ENCODE data around the gene USP7. TPM values are rescaled to one million over a fixed set of nuclear protein-coding genes. Genes with fewer than 3 reads are reported as not detected.
"Not testable (repeated sequence)": the region's sequence is repeated elsewhere in the genome, so short reads cannot be mapped to it uniquely, and the experiment has no call there.

USP7 gene
- total RNA-seq, 2 donors from 2014 or later = 42.2 to 57.4 TPM

DNA sequence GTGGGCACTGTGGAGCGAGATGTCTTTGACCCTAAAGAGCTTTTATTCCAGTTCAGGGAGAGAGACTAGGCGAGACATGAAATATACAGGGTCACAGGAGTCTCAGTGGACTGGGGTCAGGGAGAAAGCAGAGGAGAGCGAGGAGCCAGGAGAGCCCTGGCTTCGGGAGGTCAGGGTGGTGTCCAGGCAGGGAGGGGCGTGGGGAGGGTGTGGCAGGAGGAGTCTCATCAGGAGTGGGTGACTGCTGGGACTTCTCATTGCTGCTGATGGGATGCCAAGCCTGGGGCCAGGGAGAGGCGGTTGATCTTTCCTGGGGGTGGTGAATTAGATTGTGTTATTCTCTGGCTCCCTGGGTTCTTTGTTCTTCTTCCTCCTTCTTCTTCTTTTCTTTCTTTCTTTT is 22.4 kb upstream of the USP7 start:
- H3K27ac ChIP-seq = no peak overlapping the region
- no peak for DNase-seq (ENCODE audit: low spot score)

DNA sequence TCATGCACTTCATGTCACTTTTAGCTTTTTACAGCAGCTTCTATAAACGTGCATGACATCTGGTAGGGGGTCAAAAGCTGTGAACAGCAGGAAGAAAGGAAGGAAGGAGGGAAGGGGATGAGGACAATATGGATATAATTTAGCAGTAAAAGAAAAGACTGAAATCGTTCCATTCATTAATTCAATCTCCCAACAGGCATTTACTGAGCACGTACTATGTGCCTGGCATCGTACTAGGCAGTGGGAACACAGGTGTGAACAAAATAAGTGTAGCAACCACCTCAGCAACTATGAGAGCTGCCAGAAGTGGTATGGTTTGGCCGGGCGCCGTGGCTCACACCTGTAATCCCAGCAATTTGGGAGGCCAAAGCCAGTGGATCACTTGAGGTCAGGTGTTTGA is 19.1 kb upstream of the USP7 start:
- Histone ChIP-seq H3K4me3 (no peak overlapping the region), H3K27me3 (no peaks in the 10 kb centered on the region), H3K27ac (no peak overlapping the region), H3K36me3 (no peaks in the 10 kb centered on the region), H3K9me3 (no peaks in the 10 kb centered on the region), H3K4me1 (no peaks in the 10 kb centered on the region)
- no peak for DNase-seq (ENCODE audit: low spot score)
- TF ChIP-seq, protein P1, sequence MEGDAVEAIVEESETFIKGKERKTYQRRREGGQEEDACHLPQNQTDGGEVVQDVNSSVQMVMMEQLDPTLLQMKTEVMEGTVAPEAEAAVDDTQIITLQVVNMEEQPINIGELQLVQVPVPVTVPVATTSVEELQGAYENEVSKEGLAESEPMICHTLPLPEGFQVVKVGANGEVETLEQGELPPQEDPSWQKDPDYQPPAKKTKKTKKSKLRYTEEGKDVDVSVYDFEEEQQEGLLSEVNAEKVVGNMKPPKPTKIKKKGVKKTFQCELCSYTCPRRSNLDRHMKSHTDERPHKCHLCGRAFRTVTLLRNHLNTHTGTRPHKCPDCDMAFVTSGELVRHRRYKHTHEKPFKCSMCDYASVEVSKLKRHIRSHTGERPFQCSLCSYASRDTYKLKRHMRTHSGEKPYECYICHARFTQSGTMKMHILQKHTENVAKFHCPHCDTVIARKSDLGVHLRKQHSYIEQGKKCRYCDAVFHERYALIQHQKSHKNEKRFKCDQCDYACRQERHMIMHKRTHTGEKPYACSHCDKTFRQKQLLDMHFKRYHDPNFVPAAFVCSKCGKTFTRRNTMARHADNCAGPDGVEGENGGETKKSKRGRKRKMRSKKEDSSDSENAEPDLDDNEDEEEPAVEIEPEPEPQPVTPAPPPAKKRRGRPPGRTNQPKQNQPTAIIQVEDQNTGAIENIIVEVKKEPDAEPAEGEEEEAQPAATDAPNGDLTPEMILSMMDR (IDR thresholded peaks at IDR 0.05) = no peak

More for the DNA sequence above, 22.4 kb upstream of the USP7 start:
- no peaks in the 10 kb centered on the region for H3K9me3 ChIP-seq
- H3K4me3 ChIP-seq = no peak overlapping the region
- H3K36me3 ChIP-seq = no peaks in the 10 kb centered on the region
- TF ChIP-seq, protein P1 (IDR thresholded peaks at IDR 0.05) = no peak
- no peaks in the 10 kb centered on the region for H3K27me3 ChIP-seq
- no peaks in the 10 kb centered on the region for H3K4me1 ChIP-seq

DNA sequence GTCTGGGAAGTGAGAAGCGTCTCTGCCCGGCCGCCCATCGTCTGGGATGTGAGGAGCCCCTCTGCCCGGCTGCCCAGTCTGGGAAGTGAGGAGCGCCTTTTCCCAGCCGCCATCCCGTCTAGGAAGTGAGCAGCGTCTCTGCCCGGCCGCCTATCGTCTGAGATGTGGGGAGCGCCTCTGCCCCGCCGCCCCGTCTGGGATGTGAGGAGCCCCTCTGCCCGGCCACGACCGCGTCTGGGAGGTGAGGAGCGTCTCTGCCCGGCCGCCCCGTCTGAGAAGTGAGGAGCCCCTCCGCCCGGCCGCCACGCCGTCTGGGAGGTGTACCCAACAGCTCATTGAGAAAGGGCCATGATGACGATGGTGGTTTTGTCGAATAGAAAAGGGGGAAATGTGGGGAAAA is 18.2 kb upstream of the USP7 start:
- H3K27me3 ChIP-seq; H3K4me3 ChIP-seq; H3K36me3 ChIP-seq; H3K4me1 ChIP-seq; H3K9me3 ChIP-seq; H3K27ac ChIP-seq; DNase-seq (ENCODE audit: low spot score): not testable (repeated sequence)

DNA sequence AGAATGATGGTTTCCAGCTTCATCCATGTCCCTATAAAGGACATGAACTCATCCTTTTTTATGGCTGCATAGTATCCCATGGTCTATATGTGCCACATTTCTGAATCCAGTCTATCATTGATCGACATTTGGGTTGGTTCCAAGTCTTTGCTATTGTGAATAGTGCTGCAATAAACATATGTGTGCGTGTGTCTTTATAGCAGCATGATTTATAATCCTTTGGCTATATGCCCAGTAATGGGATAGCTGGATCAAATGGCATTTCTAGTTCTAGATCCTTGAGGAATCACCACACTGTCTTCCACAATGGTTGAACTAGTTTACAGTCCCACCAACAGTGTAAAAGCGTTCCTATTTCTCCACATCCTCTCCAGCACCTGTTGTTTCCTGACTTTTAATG is 12.5 kb upstream of the USP7 start:
- H3K27ac ChIP-seq; H3K9me3 ChIP-seq; DNase-seq (ENCODE audit: low spot score); H3K4me3 ChIP-seq; H3K36me3 ChIP-seq; H3K27me3 ChIP-seq; H3K4me1 ChIP-seq: not testable (repeated sequence)

DNA sequence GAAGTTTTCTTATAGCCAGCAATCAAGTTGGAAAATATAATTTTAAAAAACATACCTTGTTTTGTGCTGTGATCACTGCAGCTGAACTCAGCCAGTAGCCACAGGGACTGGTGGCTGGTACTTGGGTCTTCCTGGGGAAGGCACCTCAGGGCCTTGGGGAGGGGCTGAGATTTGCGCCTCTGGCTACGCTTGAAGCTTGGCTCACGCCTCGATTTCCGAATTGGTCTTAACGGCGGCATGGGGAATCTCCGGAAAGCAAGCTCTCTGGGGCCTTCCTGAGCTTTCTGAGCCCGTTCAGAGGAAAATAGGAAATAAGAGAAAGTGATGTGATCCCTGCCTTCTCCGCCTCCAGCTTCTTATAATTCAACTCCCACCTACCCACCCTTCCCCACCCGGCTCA is 11.3 kb upstream of the USP7 start:
- Histone ChIP-seq H3K27ac (no peak overlapping the region), H3K36me3 (no peaks in the 10 kb centered on the region), H3K4me1 (no peaks in the 10 kb centered on the region), H3K4me3 (no peak overlapping the region), H3K27me3 (no peaks in the 10 kb centered on the region), H3K9me3 (no peaks in the 10 kb centered on the region)
- DNase-seq (ENCODE audit: low spot score) = no peak
- TF ChIP-seq, protein P1 (IDR thresholded peaks at IDR 0.05) = no peak

DNA sequence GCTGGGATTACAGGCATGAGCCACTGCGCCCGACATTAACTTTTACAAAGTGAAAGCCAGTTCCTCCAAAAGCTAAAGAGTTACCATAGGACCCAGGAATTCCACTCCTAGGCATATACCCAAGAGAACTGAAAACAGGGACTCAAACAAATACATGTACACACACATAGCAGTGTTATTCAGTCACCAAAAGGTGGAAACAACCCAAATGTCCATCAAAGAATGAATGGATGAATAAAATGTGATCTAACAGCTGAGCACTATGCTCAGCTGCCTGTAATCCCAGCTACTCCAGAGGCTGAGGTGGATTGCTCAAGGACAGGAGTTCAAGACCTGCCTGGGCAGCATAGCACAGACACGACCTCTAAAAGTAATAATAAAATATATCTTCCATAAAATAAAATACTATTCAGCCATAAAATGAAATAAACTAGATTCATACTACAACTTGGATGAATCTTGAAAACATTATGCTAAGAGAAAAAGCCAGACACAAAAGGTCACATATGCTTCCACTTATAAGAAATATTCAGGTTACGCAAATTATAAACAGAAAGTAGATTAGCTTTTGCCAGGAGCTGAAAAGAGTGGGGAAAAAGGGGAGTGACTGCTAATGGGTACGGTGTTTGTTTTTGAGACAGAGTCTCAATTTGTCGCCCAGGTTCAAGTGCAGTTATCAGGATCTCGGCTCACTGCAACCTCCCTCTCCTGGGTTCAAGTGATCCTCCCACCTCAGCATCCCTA is 9.3 kb upstream of the USP7 start:
- Histone ChIP-seq H3K9me3 (no peaks in the 10 kb centered on the region), H3K4me3 (no peak overlapping the region), H3K27me3 (no peaks in the 10 kb centered on the region), H3K36me3 (no peaks in the 10 kb centered on the region), H3K27ac (no peak overlapping the region), H3K4me1 (no peaks in the 10 kb centered on the region)
- TF ChIP-seq, protein P1 (IDR thresholded peaks at IDR 0.05) = no peak
- no peak for DNase-seq (ENCODE audit: low spot score)

DNA sequence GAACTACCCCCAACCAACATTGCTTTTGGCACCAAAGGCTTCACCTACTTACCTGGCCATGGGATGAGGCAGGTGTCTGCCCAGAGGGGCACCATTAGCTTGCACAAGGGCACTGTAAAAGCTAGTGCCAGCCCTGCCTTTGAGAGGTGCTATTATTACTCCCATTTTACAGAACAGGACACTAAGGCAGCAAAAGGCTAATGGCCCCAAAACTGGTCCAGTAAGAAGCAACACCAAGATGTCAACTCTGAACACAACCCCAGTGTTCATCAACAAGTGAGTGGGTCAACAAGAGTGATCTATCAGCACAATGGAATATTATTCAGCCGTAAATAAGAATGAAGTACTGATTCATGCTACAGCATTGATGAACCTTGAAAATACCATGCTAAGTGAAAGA is 7.7 kb upstream of the USP7 start:
- no peaks in the 10 kb centered on the region for H3K9me3 ChIP-seq
- H3K4me1 ChIP-seq = no peaks in the 10 kb centered on the region
- TF ChIP-seq, protein P1 (IDR thresholded peaks at IDR 0.05) = no peak
- no peak overlapping the region for H3K27ac ChIP-seq
- no peaks in the 10 kb centered on the region for H3K36me3 ChIP-seq
- no peaks in the 10 kb centered on the region for H3K27me3 ChIP-seq
- no peak for DNase-seq (ENCODE audit: low spot score)
- H3K4me3 ChIP-seq = no peak overlapping the region

DNA sequence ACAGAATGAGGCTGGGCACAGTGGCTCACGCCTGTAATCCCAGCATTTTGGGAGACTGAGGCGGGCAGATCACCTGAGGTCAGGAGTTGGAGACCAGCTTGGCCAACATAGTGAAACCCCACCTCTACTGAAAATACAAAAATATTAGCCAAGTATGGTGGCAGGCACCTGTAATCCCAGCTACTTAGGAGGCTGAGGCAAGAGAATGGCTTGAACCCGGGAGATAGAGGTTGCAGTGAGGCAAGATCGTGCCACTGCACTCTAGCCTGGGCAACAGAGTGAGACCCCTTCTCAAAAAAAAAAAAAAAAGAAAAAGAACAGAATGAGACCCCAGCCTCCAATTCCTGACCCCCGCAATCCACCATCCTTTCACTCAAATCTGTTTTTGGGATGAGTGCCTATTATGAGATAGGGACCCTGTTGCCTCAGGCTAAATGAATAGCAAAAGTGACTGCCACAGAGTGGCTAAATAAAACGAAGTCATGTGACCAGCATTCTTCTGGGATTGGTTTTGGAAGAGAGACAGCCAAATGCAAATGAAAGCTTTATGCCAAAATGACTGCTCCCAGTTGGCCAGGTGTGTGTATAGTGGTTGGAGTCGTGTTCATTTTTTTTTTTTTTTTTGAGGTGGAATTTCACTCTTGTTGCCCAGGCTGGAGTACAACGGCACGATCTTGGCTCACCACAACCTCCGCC is 5.6 kb upstream of the USP7 start:
- H3K27ac ChIP-seq; DNase-seq (ENCODE audit: low spot score); H3K4me1 ChIP-seq; H3K4me3 ChIP-seq; H3K9me3 ChIP-seq; H3K27me3 ChIP-seq; H3K36me3 ChIP-seq: not testable (repeated sequence)

DNA sequence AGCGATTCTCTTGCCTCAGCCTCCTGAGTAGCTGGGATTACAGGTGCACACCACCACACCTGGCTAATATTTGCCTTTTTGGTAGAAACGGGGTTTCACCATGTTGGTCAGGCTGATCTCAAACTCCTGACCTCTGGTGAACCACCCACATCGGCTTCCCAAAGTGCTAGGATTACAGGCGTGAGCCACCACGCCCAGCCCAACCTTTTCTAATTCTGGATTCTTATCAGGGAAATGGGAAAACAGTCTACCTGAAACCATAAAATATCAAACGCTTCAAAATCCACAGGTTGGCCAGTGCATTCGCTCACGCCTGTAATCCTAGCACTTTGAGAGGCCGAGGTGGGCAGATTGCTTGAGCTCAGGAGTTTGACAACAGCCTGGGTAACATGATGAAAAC is 4.3 kb upstream of the USP7 start:
- H3K4me1 ChIP-seq; H3K27me3 ChIP-seq; H3K9me3 ChIP-seq; DNase-seq (ENCODE audit: low spot score); H3K4me3 ChIP-seq; H3K36me3 ChIP-seq; H3K27ac ChIP-seq: not testable (repeated sequence)
